GM18499 (cell line): Measurements from ENCODE around the gene FEM1A.
"Not testable (repeated sequence)": the region's sequence is repeated elsewhere in the genome, so short reads cannot be mapped to it uniquely, and the experiment has no call there.

Experiments used
- ATAC-seq: cut with Tn5 transposase; IDR thresholded peaks from one replicate; pipeline ENCODE4 v1.9.1; 2021; ENCODE audit warnings: moderate number of reproducible peaks; ENCODE audit not compliant: insufficient read depth, unreplicated experiment

Gene FEM1A

DNA sequence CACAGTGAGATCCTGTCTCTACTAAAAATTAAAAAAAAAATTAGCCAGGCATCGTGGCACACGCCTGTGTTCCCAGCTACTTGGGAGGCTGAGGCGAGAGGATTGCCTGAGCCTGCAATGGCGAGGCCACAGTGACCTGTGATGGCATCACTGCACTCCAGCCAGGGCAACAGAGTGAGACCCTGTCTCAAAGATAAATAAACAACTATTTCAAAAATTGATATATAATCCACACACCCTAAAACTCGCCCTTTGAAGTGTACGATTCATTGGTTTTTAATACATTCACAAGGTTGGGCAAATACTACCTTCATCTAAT is 52.1 kb downstream of the FEM1A start:
- no peak for ATAC-seq

DNA sequence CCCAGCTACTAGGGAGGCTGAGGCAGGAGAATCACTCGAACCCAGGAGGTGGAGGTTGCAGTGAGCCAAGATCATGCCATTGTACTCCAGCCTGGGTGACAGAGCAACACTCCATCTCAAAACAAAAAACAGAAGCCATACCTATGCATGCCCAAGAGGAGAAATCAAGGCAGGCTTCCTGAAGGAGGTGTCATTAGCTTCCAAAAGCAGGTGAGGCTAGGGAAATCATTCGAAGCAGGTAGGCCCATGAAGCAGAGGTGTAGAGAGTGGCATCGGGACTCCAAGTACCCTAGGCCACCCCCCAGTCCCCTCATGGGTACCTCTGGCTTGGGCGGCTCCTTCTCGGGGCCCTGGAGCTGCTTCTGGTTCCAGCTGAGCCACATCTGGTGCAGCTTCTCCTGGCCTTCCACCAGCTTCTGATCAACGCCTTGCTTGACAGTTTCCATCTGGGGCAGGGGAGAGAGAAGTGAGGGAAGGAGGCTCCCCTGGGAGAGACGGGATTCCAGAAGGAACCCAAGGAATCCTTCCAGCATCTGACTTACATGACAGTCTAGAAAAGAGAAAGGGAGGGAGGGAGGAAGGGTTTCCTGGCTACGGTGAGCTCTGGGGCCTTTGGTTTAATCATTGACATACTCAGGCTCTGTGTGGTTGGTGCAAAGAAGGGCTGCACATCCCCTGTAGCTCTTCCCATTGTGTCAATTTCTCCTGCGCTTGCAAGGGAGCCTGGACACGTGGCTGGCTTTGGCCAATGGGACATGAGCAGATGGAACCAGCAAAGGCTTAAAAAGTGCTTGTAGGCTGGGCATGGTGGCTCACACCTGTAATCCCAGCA is 53.0 kb downstream of the FEM1A start:
- no peak for ATAC-seq

DNA sequence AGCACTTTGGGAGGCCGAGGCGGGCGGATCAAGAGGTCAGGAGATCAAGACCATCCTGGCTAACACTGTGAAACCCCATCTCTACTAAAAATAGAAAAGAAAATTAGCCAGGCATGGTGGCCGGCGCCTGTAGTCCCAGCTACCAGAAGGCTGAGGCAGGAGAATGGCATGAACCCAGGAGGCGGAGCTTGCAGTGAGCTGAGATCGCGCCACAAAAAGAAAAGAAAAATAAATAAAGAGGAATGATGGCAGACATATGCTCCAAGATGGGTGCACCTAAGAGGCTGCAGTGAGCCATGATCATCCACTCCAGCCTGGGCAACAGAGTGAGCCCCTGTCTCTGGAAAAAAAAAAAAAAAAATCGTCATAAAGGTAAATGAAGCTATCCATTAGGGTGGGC is 54.4 kb downstream of the FEM1A start:
- not testable (repeated sequence) for ATAC-seq

DNA sequence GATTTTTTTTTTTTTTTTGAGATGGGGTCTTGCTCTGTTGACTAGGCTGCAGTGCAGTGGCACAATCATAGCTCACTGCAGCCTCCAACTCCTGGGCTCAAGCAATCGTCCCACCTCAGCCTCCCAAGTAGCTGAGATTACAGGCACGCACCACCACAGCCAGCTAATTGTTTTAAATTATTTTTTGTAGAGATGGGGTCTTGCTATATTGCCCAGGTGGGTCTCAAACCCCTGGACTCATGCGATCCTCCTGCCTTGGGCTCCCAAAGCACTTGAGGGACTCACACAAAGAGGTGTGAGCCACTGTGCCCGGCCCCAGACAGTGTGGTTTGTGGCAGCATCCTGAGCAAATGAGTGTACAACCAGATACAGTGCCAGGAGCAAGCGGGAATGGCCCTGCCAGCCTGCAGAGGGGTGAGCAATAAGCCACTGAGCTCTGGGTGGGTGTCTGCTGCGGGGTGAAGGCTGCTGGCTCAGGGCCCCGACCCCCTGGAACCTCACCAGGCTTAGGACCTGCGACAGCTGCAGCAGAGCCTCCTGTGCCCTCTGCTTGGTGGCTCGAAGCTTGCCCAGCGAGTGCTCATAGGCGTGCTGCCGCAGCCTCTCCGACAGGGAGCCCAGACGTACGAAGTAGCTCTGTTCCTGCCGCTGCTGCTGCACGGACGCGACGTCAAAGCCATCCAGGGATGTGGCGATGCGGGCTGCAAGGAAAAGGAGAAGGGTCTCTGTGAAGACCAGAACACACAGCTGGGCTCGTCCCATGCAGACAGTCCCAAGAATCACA is 55.8 kb downstream of the FEM1A start:
- no peak for ATAC-seq

DNA sequence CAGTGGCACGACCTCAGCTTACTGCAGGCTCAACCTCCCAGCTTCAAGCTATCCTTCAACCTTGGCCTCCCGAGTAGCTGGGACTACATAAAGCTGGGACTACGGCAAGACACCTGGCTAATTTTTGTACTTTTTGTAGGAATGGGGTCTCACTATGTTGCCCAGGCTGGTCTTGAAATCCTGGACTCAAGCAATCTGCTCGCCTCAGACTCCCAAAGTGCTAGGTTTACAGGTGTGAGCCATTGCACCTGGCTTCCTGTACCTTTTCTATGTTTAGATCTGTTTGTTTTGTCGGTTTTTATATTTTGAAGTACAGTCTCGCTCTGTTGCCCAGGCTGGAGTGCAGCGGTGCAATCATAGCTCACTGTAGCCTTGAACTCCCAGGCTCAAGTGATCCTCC is 57.5 kb downstream of the FEM1A start:
- no peak for ATAC-seq
